ENCODE measurements around the gene BAHCC1.

Gene BAHCC1

GRCh38 chr17:81406117-81406953 lies 11.1 kb downstream of the BAHCC1 start:
- DNase-seq (ENCODE audit: low spot score): no peak
- peaks cover 36 to 44% of the 10 kb centered on the region in 2 donors for H3K4me1 ChIP-seq (ENCODE audit: control insufficient read depth in 2 of 2, insufficient read depth in 1 of 2, low read depth in 1 of 2, low read length in 2 of 2)
- no peak overlapping the region for H3K23ac ChIP-seq (ENCODE audit: low read depth, low read length, poor library complexity)
- H3K9me3 ChIP-seq (replicated peaks in 1 of 2; ENCODE audit: control insufficient read depth in 2 of 2, insufficient read depth in 1 of 2, low read depth in 1 of 2, low read length in 2 of 2): no peaks in the 10 kb centered on the region
- no peak overlapping the region for H4K91ac ChIP-seq (ENCODE audit: low read depth, low read length, poor library complexity)
- peaks cover 30% of the 10 kb centered on the region for H3K79me1 ChIP-seq (ENCODE audit: low read depth, low read length)
- no peak overlapping the region for H3K14ac ChIP-seq (ENCODE audit: low read length)
- H2BK5ac ChIP-seq (ENCODE audit: low read length): no peak overlapping the region
- no CpG with 5 or more reads among the region's 42 CpGs for WGBS, 2 donors (ENCODE audit: extremely low coverage in 2 of 2, insufficient read length in 2 of 2, insufficient replicate concordance in 1 of 2)
- H3K4me3 ChIP-seq (ENCODE audit: low read length in 2 of 2): no peak overlapping the region
- no peak overlapping the region for H3K9ac ChIP-seq (ENCODE audit: low read depth, low read length, poor library complexity)
- H2BK120ac ChIP-seq (ENCODE audit: low read depth, low read length): no peak overlapping the region
- H3K27me3 ChIP-seq (ENCODE audit: control insufficient read depth in 3 of 3, insufficient read depth in 3 of 3, low read depth in 1 of 3, low read length in 3 of 3): peaks cover 0 to 3% (median 0%) of the 10 kb centered on the region in 3 experiments
- no peak overlapping the region for H3K27ac ChIP-seq (replicated peaks; ENCODE audit: low read length)
- peak overlapping the region; percentile 84 for H2AK5ac ChIP-seq (ENCODE audit: low read depth, low read length)
- H3K4me2 ChIP-seq (ENCODE audit: insufficient read depth, low read length, poor library complexity, severe bottlenecking): no peak overlapping the region
- H2AFZ ChIP-seq (ENCODE audit: low read length): no peak overlapping the region
- no peak overlapping the region for H2BK15ac ChIP-seq (ENCODE audit: low read length)
- peak overlapping the region; percentile 76 for H3K18ac ChIP-seq (ENCODE audit: low read length)
- no peak overlapping the region for H3K4ac ChIP-seq (ENCODE audit: low read length)
- no peak overlapping the region for H4K8ac ChIP-seq (ENCODE audit: low read depth, low read length)
- H3K36me3 ChIP-seq (replicated peaks in 1 of 2; ENCODE audit: control insufficient read depth in 2 of 2, insufficient read depth in 2 of 2, low read length in 2 of 2): peaks cover 6 to 21% of the 10 kb centered on the region in 2 donors
- no peak overlapping the region for H2BK12ac ChIP-seq (ENCODE audit: low read length)

GRCh38 chr17:81408049-81408448 lies 12.8 kb downstream of the BAHCC1 start:
- peaks cover 25% of the 10 kb centered on the region for H3K79me1 ChIP-seq (ENCODE audit: low read depth, low read length)
- peaks cover 6 to 11% of the 10 kb centered on the region in 2 donors for H3K36me3 ChIP-seq (replicated peaks in 1 of 2; ENCODE audit: control insufficient read depth in 2 of 2, insufficient read depth in 2 of 2, low read length in 2 of 2)
- H3K4me2 ChIP-seq (ENCODE audit: insufficient read depth, low read length, poor library complexity, severe bottlenecking): no peak overlapping the region
- H2AK5ac ChIP-seq (ENCODE audit: low read depth, low read length): peak overlapping the region; percentile 24
- H3K4ac ChIP-seq (ENCODE audit: low read length): no peak overlapping the region
- no peak overlapping the region for H3K9ac ChIP-seq (ENCODE audit: low read depth, low read length, poor library complexity)
- peaks cover 32 to 35% of the 10 kb centered on the region in 2 donors for H3K4me1 ChIP-seq (ENCODE audit: control insufficient read depth in 2 of 2, insufficient read depth in 1 of 2, low read depth in 1 of 2, low read length in 2 of 2)
- H4K8ac ChIP-seq (ENCODE audit: low read depth, low read length): no peak overlapping the region
- no peak overlapping the region for H2AFZ ChIP-seq (ENCODE audit: low read length)
- no peak overlapping the region for H3K4me3 ChIP-seq (ENCODE audit: low read length in 2 of 2)
- no peak for DNase-seq (ENCODE audit: low spot score)
- H3K14ac ChIP-seq (ENCODE audit: low read length): no peak overlapping the region
- H3K9me3 ChIP-seq (replicated peaks in 1 of 2; ENCODE audit: control insufficient read depth in 2 of 2, insufficient read depth in 1 of 2, low read depth in 1 of 2, low read length in 2 of 2): no peaks in the 10 kb centered on the region
- peak overlapping the region; percentile 35 for H3K18ac ChIP-seq (ENCODE audit: low read length)
- peak overlapping the region; percentile 40 for H3K23ac ChIP-seq (ENCODE audit: low read depth, low read length, poor library complexity)
- no peak overlapping the region for H2BK15ac ChIP-seq (ENCODE audit: low read length)
- no CpG with 5 or more reads among the region's 14 CpGs for WGBS, 2 donors (ENCODE audit: extremely low coverage in 2 of 2, insufficient read length in 2 of 2, insufficient replicate concordance in 1 of 2)
- H3K27ac ChIP-seq (replicated peaks; ENCODE audit: low read length): no peak overlapping the region
- H2BK12ac ChIP-seq (ENCODE audit: low read length): no peak overlapping the region
- H4K91ac ChIP-seq (ENCODE audit: low read depth, low read length, poor library complexity): no peak overlapping the region
- H2BK5ac ChIP-seq (ENCODE audit: low read length): peak overlapping the region; percentile 29
- H2BK120ac ChIP-seq (ENCODE audit: low read depth, low read length): no peak overlapping the region
- peaks cover 0 to 3% (median 0%) of the 10 kb centered on the region in 3 experiments for H3K27me3 ChIP-seq (ENCODE audit: control insufficient read depth in 3 of 3, insufficient read depth in 3 of 3, low read depth in 1 of 3, low read length in 3 of 3)

- Histone ChIP-seq H3K14ac (ENCODE audit: low read length) (peak overlapping the region; percentile 82), H3K23ac (ENCODE audit: low read depth, low read length, poor library complexity) (peak overlapping the region; percentile 83), H3K27me3 (ENCODE audit: control insufficient read depth in 3 of 3, insufficient read depth in 3 of 3, low read depth in 1 of 3, low read length in 3 of 3) (no peaks in the 10 kb centered on the region), H3K36me3 (replicated peaks in 1 of 2; ENCODE audit: control insufficient read depth in 2 of 2, insufficient read depth in 2 of 2, low read length in 2 of 2) (peaks cover 0 to 3% of the 10 kb centered on the region in 2 donors), H3K18ac (ENCODE audit: low read length) (peak overlapping the region; percentile 85), H4K91ac (ENCODE audit: low read depth, low read length, poor library complexity) (peak overlapping the region; percentile 12), H3K4ac (ENCODE audit: low read length) (no peak overlapping the region), H3K79me1 (ENCODE audit: low read depth, low read length) (peaks cover 32% of the 10 kb centered on the region), H3K4me1 (ENCODE audit: control insufficient read depth in 2 of 2, insufficient read depth in 1 of 2, low read depth in 1 of 2, low read length in 2 of 2) (peaks cover 29 to 30% of the 10 kb centered on the region in 2 donors), H3K9me3 (replicated peaks in 1 of 2; ENCODE audit: control insufficient read depth in 2 of 2, insufficient read depth in 1 of 2, low read depth in 1 of 2, low read length in 2 of 2) (no peaks in the 10 kb centered on the region), H2AFZ (ENCODE audit: low read length) (no peak overlapping the region), H4K8ac (ENCODE audit: low read depth, low read length) (no peak overlapping the region), H3K4me2 (ENCODE audit: insufficient read depth, low read length, poor library complexity, severe bottlenecking) (no peak overlapping the region), H3K9ac (ENCODE audit: low read depth, low read length, poor library complexity) (peak overlapping the region; percentile 77), H2AK5ac (ENCODE audit: low read depth, low read length) (peak overlapping the region; percentile 94), H2BK15ac (ENCODE audit: low read length) (peak overlapping the region; percentile 92), H2BK12ac (ENCODE audit: low read length) (peak overlapping the region; percentile 97), H3K4me3 (ENCODE audit: low read length in 2 of 2) (no peak overlapping the region), H2BK5ac (ENCODE audit: low read length) (peak overlapping the region; percentile 39), H3K27ac (replicated peaks; ENCODE audit: low read length) (no peak overlapping the region), H2BK120ac (ENCODE audit: low read depth, low read length) (no peak overlapping the region)
- DNase-seq (ENCODE audit: low spot score): no peak
- no CpG with 5 or more reads among the region's 27 CpGs for WGBS, 2 donors (ENCODE audit: extremely low coverage in 2 of 2, insufficient read length in 2 of 2, insufficient replicate concordance in 1 of 2)
Observed at GRCh38 chr17:81409190-81409935, 14.1 kb downstream of the BAHCC1 start.

- H3K27me3 ChIP-seq (ENCODE audit: control insufficient read depth in 3 of 3, insufficient read depth in 3 of 3, low read depth in 1 of 3, low read length in 3 of 3): peaks cover 0 to under 1% (median 0%) of the 10 kb centered on the region in 3 experiments
- WGBS, 2 donors (ENCODE audit: extremely low coverage in 2 of 2, insufficient read length in 2 of 2, insufficient replicate concordance in 1 of 2): no CpG with 5 or more reads among the region's 16 CpGs
- no peak overlapping the region for H2AFZ ChIP-seq (ENCODE audit: low read length)
- H3K14ac ChIP-seq (ENCODE audit: low read length): peak overlapping the region; percentile 21
- H2AK5ac ChIP-seq (ENCODE audit: low read depth, low read length): peak overlapping the region; percentile 97
- no peak overlapping the region for H3K9ac ChIP-seq (ENCODE audit: low read depth, low read length, poor library complexity)
- no peak overlapping the region for H4K91ac ChIP-seq (ENCODE audit: low read depth, low read length, poor library complexity)
- no peak overlapping the region for H3K4me3 ChIP-seq (ENCODE audit: low read length in 2 of 2)
- H3K4ac ChIP-seq (ENCODE audit: low read length): no peak overlapping the region
- H4K8ac ChIP-seq (ENCODE audit: low read depth, low read length): no peak overlapping the region
- no peak overlapping the region for H2BK120ac ChIP-seq (ENCODE audit: low read depth, low read length)
- peaks cover 38% of the 10 kb centered on the region for H3K79me1 ChIP-seq (ENCODE audit: low read depth, low read length)
- H3K4me2 ChIP-seq (ENCODE audit: insufficient read depth, low read length, poor library complexity, severe bottlenecking): no peak overlapping the region
- H2BK15ac ChIP-seq (ENCODE audit: low read length): no peak overlapping the region
- no peak overlapping the region for H2BK5ac ChIP-seq (ENCODE audit: low read length)
- H3K27ac ChIP-seq (replicated peaks; ENCODE audit: low read length): no peak overlapping the region
- peaks cover 0 to 3% of the 10 kb centered on the region in 2 donors for H3K36me3 ChIP-seq (replicated peaks in 1 of 2; ENCODE audit: control insufficient read depth in 2 of 2, insufficient read depth in 2 of 2, low read length in 2 of 2)
- no peaks in the 10 kb centered on the region for H3K9me3 ChIP-seq (replicated peaks in 1 of 2; ENCODE audit: control insufficient read depth in 2 of 2, insufficient read depth in 1 of 2, low read depth in 1 of 2, low read length in 2 of 2)
- no peak for DNase-seq (ENCODE audit: low spot score)
- peak overlapping the region; percentile 85 for H3K18ac ChIP-seq (ENCODE audit: low read length)
- peaks cover 20 to 24% of the 10 kb centered on the region in 2 donors for H3K4me1 ChIP-seq (ENCODE audit: control insufficient read depth in 2 of 2, insufficient read depth in 1 of 2, low read depth in 1 of 2, low read length in 2 of 2)
- peak overlapping the region; percentile 80 for H3K23ac ChIP-seq (ENCODE audit: low read depth, low read length, poor library complexity)
- no peak overlapping the region for H2BK12ac ChIP-seq (ENCODE audit: low read length)
Observed at GRCh38 chr17:81410852-81411251, 15.6 kb downstream of the BAHCC1 start.

Measured in neuronal stem cell (in vitro differentiated cells).